Activated CD4-positive, alpha-beta T cell treated with anti-CD3 and anti-CD28 coated beads, Interleukin-2, Interleukin-4, amounts not matched to agents 100 ng/mL and 50 ng/mL, durations not matched to agents 16 hours and 8 hours (primary cell): ENCODE measurements around the gene MCOLN3.
"Not testable (repeated sequence)": the region's sequence is repeated elsewhere in the genome, so short reads cannot be mapped to it uniquely, and the experiment has no call there.

Experiments used
- DNase-seq: peaks from one replicate; pipeline ENCODE4 v3.0.0-alpha.2; 2020; ENCODE audit warnings: low spot score

The MCOLN3 gene

DNA sequence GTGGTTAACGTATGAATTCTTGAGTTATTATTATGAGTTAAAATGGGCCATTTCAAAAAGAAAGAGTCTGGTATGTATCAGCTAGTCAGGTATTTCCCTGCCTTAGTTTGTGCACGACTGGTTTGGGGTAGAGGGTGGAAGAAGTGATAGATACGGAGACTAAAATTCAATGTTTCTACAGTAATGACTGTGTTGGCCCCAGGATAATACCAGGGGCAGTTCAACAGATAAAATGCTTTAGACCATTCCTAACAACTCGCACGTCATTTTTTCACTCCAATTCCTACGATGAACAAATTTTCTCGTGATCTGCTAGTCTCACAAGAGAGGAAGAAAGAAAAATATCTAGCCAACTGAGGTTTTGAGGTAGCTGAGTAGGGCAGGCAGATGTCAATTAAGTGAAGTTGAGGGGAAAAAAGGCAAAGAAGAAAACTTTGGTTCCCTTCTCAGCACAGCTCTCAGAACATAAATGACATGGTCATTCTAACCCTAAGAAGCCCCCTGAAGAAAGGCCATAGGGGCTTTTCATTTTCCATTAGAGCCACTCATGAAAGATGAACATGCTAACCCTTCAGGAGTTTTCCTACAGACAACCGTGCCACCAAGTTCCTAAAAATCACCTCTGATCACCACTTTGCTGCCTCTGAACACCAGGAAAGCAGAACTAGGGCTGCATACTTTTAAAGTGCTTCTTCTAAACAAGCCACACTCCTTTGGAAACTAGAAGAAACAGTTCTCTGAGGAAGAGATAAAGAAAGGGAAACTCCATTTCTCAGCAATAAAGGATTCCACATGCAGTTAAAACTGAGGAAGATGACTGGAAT, 57.0 kb downstream of the MCOLN3 start:
- peak; percentile 54 for DNase-seq

DNA sequence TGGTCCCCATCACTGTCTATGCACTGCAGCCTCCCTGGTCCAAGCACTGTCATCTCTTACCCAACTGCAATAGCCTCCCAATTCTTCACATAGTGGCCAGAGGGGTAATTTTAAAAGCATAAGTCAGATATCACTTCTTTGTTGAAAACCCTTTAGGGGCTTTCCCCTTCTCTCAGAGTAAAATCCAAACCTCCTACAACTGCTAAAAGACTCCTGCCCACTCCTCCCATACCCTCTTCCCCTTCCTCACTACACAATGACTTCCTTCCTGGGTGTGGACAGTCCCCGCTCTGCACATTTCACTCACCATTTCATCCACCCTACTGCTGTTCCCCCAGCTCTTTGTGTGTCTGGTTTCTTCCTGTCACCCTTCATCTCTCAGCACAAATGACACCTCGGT, 59.7 kb downstream of the MCOLN3 start:
- DNase-seq: peak; percentile 63

DNA sequence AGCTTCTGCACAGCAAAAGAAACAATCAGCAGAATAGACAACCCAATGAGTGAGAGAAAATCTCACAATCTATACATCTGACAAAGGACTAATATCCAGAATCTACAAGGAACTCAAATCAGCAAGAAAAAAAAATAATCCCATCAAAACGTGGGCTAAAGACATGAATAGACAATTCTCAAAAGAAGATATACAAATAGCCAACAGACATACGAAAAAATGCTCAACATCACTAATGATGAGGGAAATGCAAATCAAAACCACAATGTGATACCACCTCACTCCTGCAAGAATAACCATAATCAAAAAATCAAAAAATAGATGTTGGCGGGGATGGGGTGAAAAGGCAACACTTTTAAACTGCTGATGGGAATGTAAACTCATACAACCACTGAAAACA, 61.7 kb downstream of the MCOLN3 start:
- DNase-seq: not testable (repeated sequence)

DNA sequence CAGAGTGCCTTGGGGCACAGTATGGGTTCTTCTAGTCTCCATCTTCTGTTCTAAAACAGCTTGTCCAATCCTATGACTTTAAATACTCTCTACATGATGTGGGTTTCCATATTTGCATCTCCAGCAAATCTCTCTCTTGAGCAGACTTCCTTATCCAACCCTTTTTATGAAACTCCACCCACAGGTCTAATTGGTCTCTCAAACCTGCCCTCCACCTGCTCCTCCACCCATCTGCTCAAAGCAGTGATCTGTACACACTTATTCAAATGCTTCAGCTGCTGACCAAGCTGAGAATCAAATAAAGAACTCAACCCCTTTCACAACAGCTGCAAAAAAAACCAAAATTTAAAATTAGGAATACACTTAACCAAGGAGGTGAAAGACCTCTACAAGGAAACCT, 62.9 kb downstream of the MCOLN3 start:
- no peak for DNase-seq

DNA sequence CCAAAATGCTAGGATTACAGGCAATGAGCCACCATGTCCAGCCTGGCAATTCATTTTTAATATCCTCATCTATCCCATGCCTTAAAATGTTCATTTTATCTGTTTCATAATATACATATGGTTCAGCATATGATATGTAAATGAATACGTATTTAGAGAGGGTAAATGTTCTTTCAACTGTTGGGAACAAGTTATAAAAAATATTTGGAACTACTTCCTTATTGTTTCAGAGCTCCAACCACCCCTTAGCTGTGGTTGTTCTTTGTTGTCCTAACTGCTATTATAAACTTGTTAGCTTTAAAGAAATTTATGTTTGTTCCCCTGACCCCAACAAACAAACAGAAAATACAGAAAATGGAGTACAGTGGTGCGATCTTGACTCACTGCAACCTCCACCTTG, 65.9 kb downstream of the MCOLN3 start:
- DNase-seq: no peak

DNA sequence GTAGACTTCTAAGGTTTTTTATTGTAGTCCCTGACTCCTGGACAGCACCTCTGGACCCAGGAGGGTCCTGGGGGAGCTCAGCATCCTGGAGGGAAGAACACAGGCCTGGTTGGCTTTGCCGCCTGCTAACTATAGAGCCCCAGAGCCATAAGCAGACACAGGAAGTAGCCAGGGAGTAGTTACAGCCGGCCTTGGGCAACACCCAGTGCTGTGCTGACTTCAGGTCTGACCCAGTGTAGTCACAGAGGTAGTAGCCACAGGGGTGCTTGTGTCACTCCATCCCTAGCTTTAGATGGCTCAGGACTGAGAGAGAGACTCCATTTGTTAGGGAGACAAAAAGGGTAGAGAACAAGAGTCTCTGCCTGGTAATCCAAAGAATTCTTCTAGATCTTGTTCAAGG, 73.3 kb downstream of the MCOLN3 start:
- DNase-seq: no peak

DNA sequence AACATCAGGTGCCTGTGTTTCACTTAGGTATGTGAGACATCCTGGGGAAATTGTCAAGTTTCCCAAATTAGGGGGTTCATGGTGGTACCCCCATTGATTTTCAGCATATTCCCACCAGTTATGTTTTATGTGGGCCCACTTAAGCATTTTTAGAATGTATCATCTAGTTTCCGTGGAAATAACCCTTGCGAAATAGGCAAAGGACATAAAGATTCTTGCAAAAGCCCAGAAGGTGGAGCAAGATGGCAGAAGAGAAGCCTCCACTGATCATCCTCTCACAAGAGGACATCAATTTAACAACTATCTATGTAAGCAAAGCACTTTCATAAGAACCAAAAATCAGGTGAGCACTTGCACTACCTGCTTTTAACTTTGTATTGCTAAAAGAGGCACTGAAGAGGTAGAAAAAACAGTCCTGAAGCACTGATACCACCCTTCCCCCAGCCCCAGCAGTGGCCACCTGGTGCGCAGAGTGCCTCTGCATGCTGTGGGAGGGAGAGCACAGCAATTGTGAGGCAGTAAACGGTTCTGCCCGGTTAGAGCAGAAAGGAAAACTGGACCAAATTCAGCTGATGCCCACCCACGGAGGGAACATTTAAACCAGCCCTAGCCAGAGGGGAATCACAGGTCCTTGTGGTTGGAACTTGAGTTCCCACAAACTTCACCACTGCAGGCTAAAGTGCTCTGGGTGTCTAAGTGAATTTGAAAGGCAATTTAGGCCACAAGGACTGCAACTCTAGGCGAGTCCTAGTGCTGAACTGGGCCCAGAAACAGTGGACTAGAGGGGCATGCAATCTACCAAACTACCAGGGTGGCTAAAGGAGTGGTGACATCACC, 74.6 kb downstream of the MCOLN3 start:
- DNase-seq: no peak

DNA sequence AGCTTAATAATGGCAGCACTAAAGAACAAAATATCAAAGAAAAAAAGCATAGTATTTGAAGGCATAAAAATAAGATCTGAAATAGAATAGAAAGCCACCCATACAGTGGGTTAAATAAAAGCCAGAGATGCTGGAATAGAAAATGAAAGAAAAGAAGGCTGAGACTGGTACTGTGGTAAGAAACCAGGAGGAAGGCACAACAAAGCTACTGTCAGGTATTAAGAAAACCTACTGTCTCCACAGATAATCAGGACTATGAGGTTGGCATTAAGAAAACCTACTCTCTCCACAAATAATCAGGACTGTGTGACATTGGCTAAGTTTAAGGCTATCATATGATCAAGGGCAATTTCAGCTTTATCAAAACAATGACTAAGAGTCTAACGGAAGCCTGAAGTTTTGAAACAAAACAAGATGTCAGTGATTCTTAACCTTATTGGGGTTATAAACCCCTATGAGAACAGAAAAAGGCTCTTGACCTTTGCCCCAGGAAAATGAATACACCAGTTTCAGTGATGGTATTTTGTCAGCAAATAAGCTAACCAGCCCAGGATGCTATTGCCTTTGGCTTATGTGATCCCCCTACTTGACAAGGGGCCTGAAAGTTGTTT, 75.8 kb downstream of the MCOLN3 start:
- DNase-seq: peak; percentile 43

DNA sequence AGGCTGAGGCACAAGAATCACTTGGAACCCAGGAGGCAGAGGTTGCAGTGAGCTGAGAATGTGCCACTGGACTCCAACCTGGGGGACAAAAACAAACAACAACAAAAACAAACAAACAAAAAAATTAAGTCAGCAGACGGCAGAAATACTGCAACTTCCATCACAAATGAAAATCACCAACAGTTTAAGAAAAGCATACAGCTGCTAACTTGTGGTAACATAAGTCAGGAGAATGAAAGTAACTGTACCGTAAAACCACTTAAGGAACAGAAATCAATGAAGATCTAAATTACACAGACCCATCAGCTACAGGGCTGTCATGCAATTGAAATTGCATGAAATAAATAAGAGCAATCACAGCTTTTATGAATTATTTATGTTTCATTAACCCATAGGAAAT, 76.3 kb downstream of the MCOLN3 start:
- DNase-seq: no peak

DNA sequence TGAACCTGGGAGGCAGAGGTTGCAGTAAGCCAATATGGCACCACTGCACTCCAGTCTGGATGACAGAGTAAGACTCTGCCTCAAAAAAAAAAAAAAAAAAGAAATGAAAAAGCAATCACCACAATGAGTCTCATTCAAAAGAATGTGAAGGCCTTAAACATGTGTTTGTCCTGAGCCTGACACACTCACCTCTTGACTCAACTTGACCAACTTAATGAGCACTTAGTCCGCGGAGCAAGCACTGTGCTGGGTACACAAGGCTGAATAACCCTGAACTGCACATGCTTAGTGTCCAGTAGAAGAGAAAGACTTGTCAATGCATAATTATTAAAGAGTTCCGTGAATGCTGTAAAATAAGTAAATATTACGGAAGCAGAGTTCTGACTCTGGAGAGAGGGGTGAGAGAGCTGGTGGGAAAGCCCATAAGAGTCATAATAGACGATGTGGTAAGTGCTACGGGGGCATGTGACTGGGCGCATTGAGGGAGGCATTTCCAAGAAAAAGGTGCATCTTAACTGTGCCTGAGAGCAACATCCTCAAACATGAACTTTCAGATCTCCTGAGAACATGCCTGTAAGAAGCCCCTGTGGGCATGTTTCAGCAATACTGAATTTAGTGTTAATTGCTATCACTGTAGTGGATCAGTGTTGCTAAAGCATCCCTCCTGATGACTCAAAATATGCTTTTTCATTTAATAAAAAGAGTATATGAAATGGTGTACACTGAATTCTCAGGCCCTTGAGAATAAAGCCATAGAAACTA, 78.6 kb downstream of the MCOLN3 start:
- DNase-seq: peak; percentile 93

DNA sequence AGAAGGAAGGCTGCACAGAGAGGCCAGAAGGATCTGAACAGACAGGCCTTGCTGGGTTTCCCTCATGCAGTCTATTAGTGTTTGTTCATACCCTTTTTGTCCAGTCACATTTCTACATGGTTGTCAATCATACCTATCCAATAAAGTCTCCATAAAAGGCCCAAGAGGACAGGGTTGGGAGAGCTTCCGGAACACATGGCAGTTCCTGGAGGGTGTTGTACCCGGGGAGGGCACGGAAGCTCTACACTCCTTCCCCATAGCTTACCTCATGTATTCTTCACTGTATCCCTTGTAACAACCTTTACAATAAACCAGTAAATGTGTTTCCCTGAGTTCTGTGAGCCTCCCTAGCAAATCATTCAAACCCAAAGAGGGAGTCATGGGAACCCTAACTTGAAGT, 79.4 kb downstream of the MCOLN3 start:
- no peak for DNase-seq

DNA sequence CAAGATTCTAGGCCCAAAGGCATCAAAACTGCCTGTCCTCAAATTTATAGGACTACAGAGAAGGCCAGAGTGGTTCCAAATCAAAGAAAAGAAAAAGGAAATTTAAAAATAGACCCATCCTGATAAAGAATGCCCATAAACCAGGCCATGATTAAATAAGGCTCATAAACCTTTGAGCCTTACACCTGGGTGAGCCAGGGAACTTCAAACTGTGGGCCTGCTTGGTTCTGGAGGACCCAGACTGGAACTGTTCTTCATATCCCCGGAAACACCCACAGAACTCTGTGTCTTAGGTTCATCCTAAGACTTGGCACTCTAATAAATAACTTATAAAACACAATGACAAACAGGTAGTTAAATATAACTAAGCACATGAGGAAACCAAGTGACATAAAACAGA, 80.2 kb downstream of the MCOLN3 start:
- DNase-seq: no peak
